Measurements from ENCODE around the gene WRAP73.

WRAP73 gene

GRCh38 chr1:3623441-3624199 lies 26.3 kb downstream of the WRAP73 start:
- TF ChIP-seq TAF1 (IDR thresholded peaks at IDR 0.05; ENCODE audit: low read depth) (no peak), NFIC (IDR thresholded peaks at IDR 0.05) (no peak), EGR1 (IDR thresholded peaks at IDR 0.05) (no peak), USF1 (IDR thresholded peaks at IDR 0.05) (no peak), MAX (IDR thresholded peaks at IDR 0.05) (no peak), REST (IDR thresholded peaks at IDR 0.05; ENCODE audit: low read depth) (no peak), RAD21 (IDR thresholded peaks at IDR 0.05; ENCODE audit: low read depth) (no peak), TCF12 (IDR thresholded peaks at IDR 0.05; ENCODE audit: low read depth) (no peak), CREB1 (IDR thresholded peaks at IDR 0.05; ENCODE audit: low read depth) (no peak), YY1 (IDR thresholded peaks at IDR 0.05; ENCODE audit: low read depth) (no peak), FOXM1 (IDR thresholded peaks at IDR 0.05; ENCODE audit: borderline replicate concordance, low read depth) (no peak), ZBTB7A (IDR thresholded peaks at IDR 0.05; ENCODE audit: low read depth) (no peak), CEBPB (IDR thresholded peaks at IDR 0.05) (no peak), TEAD4 (IDR thresholded peaks at IDR 0.05) (no peak), EP300 (IDR thresholded peaks at IDR 0.05; ENCODE audit: borderline replicate concordance) (no peak)

- TF ChIP-seq RAD21 (IDR thresholded peaks at IDR 0.05; ENCODE audit: low read depth): peak; percentile 42
Observed at GRCh38 chr1:3621151-3621671, 28.7 kb downstream of the WRAP73 start.

GRCh38 chr1:3620708-3621107 lies 29.2 kb downstream of the WRAP73 start:
- TF ChIP-seq CREB1 (IDR thresholded peaks at IDR 0.05; ENCODE audit: low read depth) (no peak), TAF1 (IDR thresholded peaks at IDR 0.05; ENCODE audit: low read depth) (no peak), USF1 (IDR thresholded peaks at IDR 0.05) (peak; percentile 34; the same call in 1 of the 2 replicates)

GRCh38 chr1:3618881-3619671 lies 30.8 kb downstream of the WRAP73 start:
- TF ChIP-seq RAD21 (IDR thresholded peaks at IDR 0.05; ENCODE audit: low read depth) (peak; percentile 83), TCF12 (IDR thresholded peaks at IDR 0.05; ENCODE audit: low read depth) (no peak)

- TF ChIP-seq TAF1 (IDR thresholded peaks at IDR 0.05; ENCODE audit: low read depth) (no peak), CREB1 (IDR thresholded peaks at IDR 0.05; ENCODE audit: low read depth) (no peak), EP300 (IDR thresholded peaks at IDR 0.05; ENCODE audit: borderline replicate concordance) (no peak), ZBTB7A (IDR thresholded peaks at IDR 0.05; ENCODE audit: low read depth) (no peak), TEAD4 (IDR thresholded peaks at IDR 0.05) (no peak), EGR1 (IDR thresholded peaks at IDR 0.05) (no peak), CEBPB (IDR thresholded peaks at IDR 0.05) (no peak), MAX (IDR thresholded peaks at IDR 0.05) (no peak), TCF12 (IDR thresholded peaks at IDR 0.05; ENCODE audit: low read depth) (no peak), YY1 (IDR thresholded peaks at IDR 0.05; ENCODE audit: low read depth) (no peak), RAD21 (IDR thresholded peaks at IDR 0.05; ENCODE audit: low read depth) (no peak)
Observed at GRCh38 chr1:3618531-3618880, 31.4 kb downstream of the WRAP73 start.

GRCh38 chr1:3617806-3618345 lies 32.0 kb downstream of the WRAP73 start:
- TF ChIP-seq ZBTB7A (IDR thresholded peaks at IDR 0.05; ENCODE audit: low read depth): no peak
- no peak for TF ChIP-seq TAF1 (IDR thresholded peaks at IDR 0.05; ENCODE audit: low read depth)
- TF ChIP-seq MAX (IDR thresholded peaks at IDR 0.05): no peak
- no peak for TF ChIP-seq NFIC (IDR thresholded peaks at IDR 0.05)
- no peak for TF ChIP-seq EGR1 (IDR thresholded peaks at IDR 0.05)
- TF ChIP-seq FOXM1 (IDR thresholded peaks at IDR 0.05; ENCODE audit: borderline replicate concordance, low read depth): no peak
- no peak for TF ChIP-seq TEAD4 (IDR thresholded peaks at IDR 0.05)
- TF ChIP-seq CREB1 (IDR thresholded peaks at IDR 0.05; ENCODE audit: low read depth): no peak

- no peak for TF ChIP-seq RAD21 (IDR thresholded peaks at IDR 0.05; ENCODE audit: low read depth)
- TF ChIP-seq TAF1 (IDR thresholded peaks at IDR 0.05; ENCODE audit: low read depth): no peak
- no peak for TF ChIP-seq TEAD4 (IDR thresholded peaks at IDR 0.05)
- TF ChIP-seq EGR1 (IDR thresholded peaks at IDR 0.05): no peak
- no peak for TF ChIP-seq CEBPB (IDR thresholded peaks at IDR 0.05)
- no peak for TF ChIP-seq NFIC (IDR thresholded peaks at IDR 0.05)
- no peak for TF ChIP-seq TCF12 (IDR thresholded peaks at IDR 0.05; ENCODE audit: low read depth)
- TF ChIP-seq CREB1 (IDR thresholded peaks at IDR 0.05; ENCODE audit: low read depth): no peak
- TF ChIP-seq EP300 (IDR thresholded peaks at IDR 0.05; ENCODE audit: borderline replicate concordance): no peak
- no peak for TF ChIP-seq USF1 (IDR thresholded peaks at IDR 0.05)
- TF ChIP-seq ZBTB7A (IDR thresholded peaks at IDR 0.05; ENCODE audit: low read depth): no peak
- TF ChIP-seq FOXM1 (IDR thresholded peaks at IDR 0.05; ENCODE audit: borderline replicate concordance, low read depth): no peak
- no peak for TF ChIP-seq REST (IDR thresholded peaks at IDR 0.05; ENCODE audit: low read depth)
- no peak for TF ChIP-seq MAX (IDR thresholded peaks at IDR 0.05)
- no peak for TF ChIP-seq YY1 (IDR thresholded peaks at IDR 0.05; ENCODE audit: low read depth)
Observed at GRCh38 chr1:3616861-3617260, 33.0 kb downstream of the WRAP73 start.

All from Ishikawa (cell line).